ENCODE measurements around the gene ARL2.

- peak; percentile 87 for TF ChIP-seq POLR2AphosphoS5 (IDR thresholded peaks at IDR 0.05; ENCODE audit: borderline replicate concordance, low read depth, low read length)
- TF ChIP-seq EZH2 (IDR thresholded peaks at IDR 0.05), result no peak
Observed at GRCh38 chr11:65040847-65041622, 27.1 kb downstream of the ARL2 start, which contains the start of gene SAC3D1.

All from SK-N-MC (cell line).